Stimulated activated CD4-positive, alpha-beta T cell treated with anti-CD3 and anti-CD28 coated beads, Interleukin-12 subunit alpha, Interleukin-12 subunit beta, amount 100 ng/mL, for 48 hours (primary cell): Measurements from ENCODE around the gene ZNF281.
"Not testable (repeated sequence)": the region's sequence is repeated elsewhere in the genome, so short reads cannot be mapped to it uniquely, and the experiment has no call there.

Experiments
- DNase-seq, 3 donors: peaks; one replicate each; pipeline ENCODE4 v3.0.0-alpha.2; 2020; ENCODE audit warnings: low read depth in 2 of 3, low spot score in 1 of 3

ZNF281 gene

GRCh38 chr1:200432586-200432985 is 22.8 kb upstream of the ZNF281 start:
- no peak for DNase-seq

- no peak for DNase-seq
These were observed 19.4 kb upstream of the ZNF281 start for GRCh38 chr1:200429221-200429751.

- DNase-seq: no peak
These were observed 18.8 kb upstream of the ZNF281 start for GRCh38 chr1:200428482-200429205.

DNA sequence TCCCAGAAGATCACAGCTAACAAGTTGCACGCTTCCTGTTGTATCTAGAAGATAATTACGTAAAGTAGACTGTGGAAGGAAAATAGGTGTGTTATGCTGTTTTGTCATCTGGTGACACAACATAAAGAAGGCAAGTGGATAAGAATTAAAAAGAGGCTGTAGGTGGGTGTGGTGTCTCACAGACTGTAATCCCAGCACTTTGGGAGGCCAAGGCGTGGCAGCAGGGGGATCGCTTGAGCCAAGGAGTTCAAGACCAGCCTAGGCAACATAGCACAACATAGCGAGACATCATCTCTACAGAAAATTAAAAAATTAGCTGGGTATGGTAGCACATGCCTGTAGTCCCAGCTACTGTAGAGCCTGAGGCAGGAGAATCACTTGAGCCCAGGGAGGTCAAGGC is 17.9 kb upstream of the ZNF281 start:
- no peak for DNase-seq

GRCh38 chr1:200426196-200426595 is 16.4 kb upstream of the ZNF281 start:
- DNase-seq: no peak

DNA sequence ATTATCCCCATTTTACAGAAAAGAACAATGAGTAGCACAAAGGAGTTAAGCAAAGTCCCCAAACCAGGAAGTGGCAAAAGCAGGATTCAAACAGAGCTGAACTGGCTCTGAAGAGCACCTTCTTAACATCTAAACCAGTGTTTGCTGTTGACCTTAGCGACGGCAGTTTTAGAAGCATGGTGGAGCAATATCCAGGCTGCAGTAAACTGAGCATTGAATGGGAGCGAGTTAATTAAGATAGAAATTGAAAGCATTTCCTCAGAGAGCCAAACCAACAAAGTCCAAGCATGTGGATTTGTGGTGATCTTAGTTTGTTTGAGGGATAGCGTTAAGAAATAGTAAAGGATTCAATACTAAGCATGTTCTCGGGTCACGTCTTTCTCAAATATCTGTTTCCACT is 13.4 kb upstream of the ZNF281 start:
- DNase-seq: no peak

GRCh38 chr1:200422211-200422610 is 12.4 kb upstream of the ZNF281 start:
- DNase-seq: no peak

- DNase-seq: no peak
These were observed 6.2 kb upstream of the ZNF281 start for GRCh38 chr1:200415789-200416593.

DNA sequence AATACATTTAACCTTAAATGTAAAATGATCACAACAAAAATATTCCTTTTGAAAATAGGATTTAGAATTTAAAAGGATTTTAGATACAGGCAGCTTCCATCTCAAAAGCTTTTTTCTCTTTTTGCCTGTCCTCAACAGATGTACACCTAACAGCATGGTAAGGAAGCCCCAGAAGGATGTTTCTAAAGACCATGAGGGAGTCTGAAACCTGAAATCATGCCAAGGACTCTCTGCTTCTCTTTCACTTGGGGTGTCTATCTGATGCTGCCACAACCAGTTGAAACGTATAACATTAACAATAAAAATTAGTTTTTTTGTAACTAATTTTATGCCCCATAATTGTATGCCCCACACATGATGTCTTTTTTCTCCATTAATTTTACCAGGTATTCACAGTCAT is 5.4 kb upstream of the ZNF281 start:
- no peak for DNase-seq

DNA sequence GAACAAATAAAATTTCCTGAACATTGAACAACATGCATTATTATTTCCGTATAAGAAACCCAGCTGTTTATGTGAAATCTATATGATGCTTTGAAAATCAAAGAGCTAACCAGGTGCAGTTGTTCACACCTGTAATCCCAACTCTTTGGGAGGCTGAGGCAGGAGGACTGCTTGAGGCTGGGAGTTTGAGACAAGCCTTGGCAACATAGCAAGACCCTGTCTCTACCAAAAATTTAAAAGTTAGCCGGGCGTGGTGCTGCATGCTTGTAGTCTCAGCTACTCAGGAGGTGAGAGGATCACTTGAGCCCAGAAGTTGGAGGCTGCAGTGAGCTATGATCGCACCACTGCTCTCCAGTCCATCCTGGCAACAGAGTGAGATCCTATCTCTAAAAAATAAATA is 4.8 kb upstream of the ZNF281 start:
- no peak for DNase-seq

DNA sequence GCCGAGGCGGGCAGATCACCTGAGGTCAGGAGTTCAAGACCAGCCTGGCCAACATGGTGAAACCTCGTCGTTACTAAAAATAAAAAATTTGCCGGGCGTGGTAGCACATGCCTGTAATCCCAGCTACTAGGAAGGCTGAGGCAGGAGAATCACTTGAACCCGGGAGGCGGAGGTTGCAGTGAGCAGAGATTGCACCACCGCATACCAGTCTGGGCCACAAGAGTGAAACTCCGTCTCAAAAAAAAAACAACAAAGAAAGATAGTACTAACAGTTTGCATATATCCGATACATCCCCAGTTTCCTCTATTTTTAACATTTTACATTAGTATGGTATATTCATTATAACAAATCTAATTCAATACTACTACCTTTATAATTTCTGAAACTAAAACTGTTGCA is 3.9 kb upstream of the ZNF281 start:
- not testable (repeated sequence) for DNase-seq

DNA sequence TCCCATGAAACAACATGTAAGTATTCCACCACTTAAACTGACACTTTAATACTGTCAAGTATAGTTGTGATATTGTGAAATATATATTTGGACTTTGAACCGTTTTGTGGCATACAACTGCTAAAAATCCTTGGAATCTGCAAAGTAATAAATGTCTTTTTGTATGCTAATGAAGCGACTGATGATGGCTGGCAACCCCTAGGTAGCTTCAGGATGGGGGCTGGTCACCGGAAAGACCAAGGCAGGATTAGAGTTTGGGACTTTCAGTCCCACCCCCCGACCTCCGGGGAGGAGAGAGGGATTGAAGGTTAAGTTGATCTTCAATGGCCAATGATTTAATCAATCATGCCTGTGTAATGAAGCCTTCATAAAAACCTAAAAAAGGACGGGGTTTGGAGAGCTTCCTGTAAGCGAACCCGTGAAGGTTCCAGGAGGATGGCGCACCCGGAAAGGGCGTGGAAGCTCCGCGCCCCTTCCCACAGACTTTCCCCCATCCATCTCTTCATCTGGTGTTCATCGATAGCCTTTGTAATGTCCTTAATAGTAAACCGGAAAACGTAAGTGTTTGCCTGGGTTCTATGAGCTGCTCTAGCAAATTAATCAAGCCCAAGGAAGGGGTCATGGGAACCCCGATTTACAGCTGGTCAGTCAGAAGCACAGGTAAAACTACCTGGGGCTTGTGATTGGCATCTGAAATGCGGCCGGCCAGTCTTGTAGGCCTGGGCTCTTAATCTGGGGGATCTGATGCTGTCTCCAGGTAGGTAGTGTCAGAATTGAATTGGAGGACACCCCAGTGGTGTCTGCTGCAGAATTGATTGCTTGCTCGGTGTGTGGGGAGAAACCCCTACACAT is 1.8 kb upstream of the ZNF281 start:
- no peak for DNase-seq

GRCh38 chr1:200410566-200410878 is 686 bp upstream of the ZNF281 start:
- no peak for DNase-seq

DNA sequence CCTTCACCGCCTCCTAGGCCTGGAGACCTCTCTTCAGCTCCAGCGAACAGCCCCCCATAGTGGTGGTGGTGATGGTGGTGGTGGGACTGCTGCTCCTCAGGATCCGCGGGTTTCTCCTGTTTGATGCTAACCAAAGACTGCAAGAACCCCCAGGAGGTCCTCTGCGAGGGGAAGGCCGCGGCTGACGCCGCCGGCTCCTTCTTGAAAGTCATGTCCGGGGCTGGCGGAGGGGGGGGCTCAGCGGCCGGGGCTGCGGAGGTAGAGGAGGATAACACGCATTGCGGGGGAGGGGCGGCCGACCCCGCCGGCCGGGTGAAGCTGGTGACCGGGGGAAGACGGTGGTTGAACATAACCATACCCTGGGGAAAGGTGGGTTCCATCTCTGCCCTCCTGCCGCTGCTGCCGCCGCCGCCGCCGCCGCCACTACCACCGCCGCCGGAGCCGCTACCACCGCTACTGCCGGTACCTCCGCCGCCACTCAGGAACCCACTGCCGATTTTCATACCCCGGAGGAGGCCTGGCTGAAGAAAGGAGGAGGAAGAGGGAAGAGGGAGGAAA is 554 bp downstream of the ZNF281 start:
- peak in 2 of 3 donors; percentile 23 to 41 for DNase-seq

DNA sequence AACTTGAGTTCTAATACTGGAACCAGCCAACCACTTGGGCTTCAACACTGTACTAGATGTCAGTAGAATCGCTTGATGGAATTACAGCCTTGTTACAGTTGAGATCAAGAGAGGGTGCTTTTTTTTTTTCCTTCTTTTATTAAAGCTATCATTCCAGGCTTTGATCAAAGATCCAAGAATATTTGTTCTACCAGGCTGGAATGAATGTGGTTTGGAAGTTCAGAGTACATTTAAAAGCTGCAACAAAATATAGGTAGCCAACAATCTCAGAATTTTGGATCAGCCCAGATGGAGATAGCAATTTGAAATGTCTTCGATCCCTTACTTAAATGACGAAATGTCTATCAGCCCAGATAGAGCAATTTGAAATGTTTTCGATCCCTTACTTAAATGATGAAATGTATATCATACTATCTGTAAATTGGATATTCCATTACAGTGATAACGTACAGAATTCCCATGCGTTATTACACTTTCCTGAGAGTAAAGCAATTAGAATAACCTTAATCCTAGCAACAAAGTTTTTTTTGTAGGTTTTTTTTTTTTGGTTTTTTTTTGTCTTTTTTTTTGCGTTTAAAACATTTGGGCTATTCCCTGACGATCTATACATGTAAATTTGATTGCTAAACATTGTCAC is 3.6 kb downstream of the ZNF281 start:
- DNase-seq: no peak

- no peak for DNase-seq
These were observed 4.6 kb downstream of the ZNF281 start for GRCh38 chr1:200405264-200405663.

DNA sequence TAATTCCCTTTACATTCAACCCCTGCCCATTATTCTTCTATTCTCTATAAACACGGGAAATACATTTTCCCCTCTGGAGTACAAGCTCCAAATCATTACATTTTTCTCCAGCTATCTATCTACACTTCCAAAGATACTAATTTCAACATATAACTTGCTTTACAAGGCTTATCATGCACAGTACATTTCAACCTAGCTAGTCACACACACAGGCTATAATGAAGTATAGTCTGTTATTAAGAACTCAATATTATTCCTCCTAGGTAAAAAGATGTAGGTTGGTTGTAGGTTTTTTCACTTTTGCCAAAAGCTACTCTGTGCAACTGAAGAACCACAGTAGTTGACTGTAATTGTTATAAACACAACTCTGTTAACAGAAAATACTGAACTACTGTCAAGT is 8.1 kb downstream of the ZNF281 start:
- DNase-seq: no peak

GRCh38 chr1:200401263-200401662 is 8.6 kb downstream of the ZNF281 start:
- DNase-seq: no peak

GRCh38 chr1:200400556-200400955 is 9.3 kb downstream of the ZNF281 start:
- no peak for DNase-seq

DNA sequence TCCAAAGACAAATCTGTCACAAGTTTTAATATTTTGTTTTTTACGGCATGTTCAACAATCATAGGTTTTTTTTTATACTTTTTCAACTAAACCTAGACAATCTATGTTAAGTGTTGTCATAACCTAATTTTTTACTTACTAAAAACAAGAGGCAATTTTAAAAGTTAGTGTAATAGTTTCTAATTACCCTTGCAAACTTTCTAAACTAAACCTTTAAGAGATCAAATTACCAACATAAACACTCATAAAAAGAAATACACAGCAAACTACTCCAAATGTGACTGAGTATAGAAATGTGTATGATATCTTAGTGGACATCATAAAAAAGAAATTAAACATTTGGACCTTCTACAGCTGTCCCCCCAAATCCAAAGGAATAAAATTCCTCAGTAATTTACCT is 10.0 kb downstream of the ZNF281 start:
- no peak for DNase-seq

DNA sequence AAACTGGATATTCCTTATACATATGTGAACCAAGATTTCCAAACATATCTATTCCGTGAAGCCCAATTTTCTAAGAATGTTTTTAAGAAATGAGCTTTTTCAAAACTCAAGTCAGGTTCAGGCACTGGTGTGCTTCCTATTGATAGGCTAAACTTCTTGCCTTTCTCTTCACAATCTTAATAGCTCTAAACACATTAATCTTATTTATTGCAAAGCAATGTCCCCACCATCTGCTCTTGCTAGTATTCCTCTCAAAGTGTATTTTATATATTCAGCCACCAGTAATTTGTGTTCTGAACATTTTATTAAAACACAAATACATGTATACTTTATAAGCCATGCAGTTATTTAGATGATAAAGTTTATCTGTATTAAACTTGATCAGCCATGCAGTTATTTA is 11.5 kb downstream of the ZNF281 start:
- no peak for DNase-seq
